Hepatocyte (in vitro differentiated cells): ENCODE data around the gene ERVW-1. TPM values are rescaled to one million over a fixed set of nuclear protein-coding genes. Genes with fewer than 3 reads are reported as not detected.
"Not testable (repeated sequence)": the region's sequence is repeated elsewhere in the genome, so short reads cannot be mapped to it uniquely, and the experiment has no call there.

Source experiments
- DNase-seq: peaks from one replicate; pipeline ENCODE4 v3.0.0-alpha.2; 2016; ENCODE audit warnings: low spot score
- H2AFZ ChIP-seq: fragments of 200-600 bp; sonication (generic); 2 replicates; pipeline ENCODE4 v1.6.0; 2016; ENCODE audit warnings: antibody characterized with exemption, mild to moderate bottlenecking
- H3K27ac ChIP-seq: fragments of 200-600 bp; sonication (generic); 2 replicates; pipeline ENCODE4 v1.5.1; 2016; ENCODE audit warnings: mild to moderate bottlenecking
- H3K27me3 ChIP-seq: fragments of 200-600 bp; sonication (generic); 2 replicates; pipeline ENCODE4 v1.6.1; 2016
- H3K36me3 ChIP-seq: fragments of 200-600 bp; sonication (generic); replicated peaks from 2 replicates; pipeline ENCODE4 v1.5.1; 2016; ENCODE audit warnings: low read depth; ENCODE audit not compliant: insufficient read depth
- H3K4me1 ChIP-seq: fragments of 200-600 bp; sonication (generic); 2 replicates; pipeline ENCODE4 v1.5.1; 2016; ENCODE audit warnings: mild to moderate bottlenecking, moderate library complexity; ENCODE audit not compliant: insufficient read depth
- H3K4me2 ChIP-seq: fragments of 200-600 bp; sonication (generic); 2 replicates; pipeline ENCODE4 v1.6.0; 2016
- H3K4me3 ChIP-seq: fragments of 200-600 bp; sonication (generic); 2 replicates; pipeline ENCODE4 v1.5.1; 2016; ENCODE audit warnings: mild to moderate bottlenecking
- H3K79me2 ChIP-seq: fragments of 200-600 bp; sonication (generic); 2 replicates; pipeline ENCODE4 v1.6.0; 2017; ENCODE audit warnings: mild to moderate bottlenecking
- H3K9me2 ChIP-seq: fragments of 200-600 bp; sonication (generic); replicated peaks from 2 replicates; pipeline ENCODE4 v1.6.0; 2017; ENCODE audit warnings: mild to moderate bottlenecking; ENCODE audit not compliant: insufficient read depth
- H3K9me3 ChIP-seq: fragments of 200-600 bp; sonication (generic); 2 replicates; pipeline ENCODE4 v1.5.1; 2016; ENCODE audit warnings: low read depth, mild to moderate bottlenecking
- H4K20me1 ChIP-seq: fragments of 200-600 bp; sonication (generic); 2 replicates; pipeline ENCODE4 v1.6.0; 2016; ENCODE audit warnings: mild to moderate bottlenecking; ENCODE audit not compliant: insufficient read depth, poor library complexity, severe bottlenecking
- CTCF ChIP-seq: fragments of 200-600 bp; sonication (generic); IDR thresholded peaks from 2 replicates; pipeline ENCODE4 v1.5.1; 2016; ENCODE audit warnings: antibody characterized with exemption, mild to moderate bottlenecking; ENCODE audit not compliant: poor library complexity
- EZH2 ChIP-seq: fragments of 200-600 bp; sonication (generic); IDR thresholded peaks from 2 replicates; pipeline ENCODE4 v1.6.1; 2016; ENCODE audit warnings: antibody characterized with exemption, mild to moderate bottlenecking, borderline replicate concordance
- EZH2phosphoT487 ChIP-seq: fragments of 200-600 bp; sonication (generic); IDR thresholded peaks from one replicate; pipeline ENCODE4 v1.6.1; 2018; ENCODE audit warnings: antibody characterized with exemption, mild to moderate bottlenecking, low read depth, moderate library complexity; ENCODE audit not compliant: unreplicated experiment, severe bottlenecking
- WGBS: methylation state at CpG from one replicate; pipeline ENCODE4 v1.1.6; 2016; ENCODE audit warnings: low lambda C conversion rate; ENCODE audit errors: missing lambda C conversion rate; 5-methylcytosine and 5-hydroxymethylcytosine counted together
- polyA plus RNA-seq: library from polyadenylated mRNA; unstranded; fragments of >200 nt; fragmentation: Nextera tagmentation; extraction: Ambion mirVana; gene quantifications from 2 replicates; pipeline ENCODE4 v1.2.1, GENCODE V29; 2016
- total RNA-seq: library from RNA; depleted of rRNA; stranded (reverse); fragments of >200 nt; gene quantifications from 2 replicates; pipeline ENCODE4 v1.2.3, GENCODE V29; 2014

ERVW-1 gene
- total and polyA plus RNA-seq, 2 experiments from 2014 or later, result 0.23 to 0.37 TPM

GRCh38 chr7:92487804-92488203, 10.1 kb upstream of the ERVW-1 start:
- Histone ChIP-seq H3K27me3 (no peaks in the 10 kb centered on the region), H4K20me1 (no peaks in the 10 kb centered on the region), H3K4me1 (no peaks in the 10 kb centered on the region), H3K9me2 (no peaks in the 10 kb centered on the region), H3K79me2 (no peaks in the 10 kb centered on the region), H3K9me3 (no peaks in the 10 kb centered on the region), H3K36me3 (no peaks in the 10 kb centered on the region), H3K4me2 (no peak overlapping the region), H3K4me3 (no peak overlapping the region), H3K27ac (no peak overlapping the region), H2AFZ (no peak overlapping the region)
- no peak for DNase-seq
- no peak for TF ChIP-seq CTCF
- TF ChIP-seq EZH2, result no peak
- no peak for TF ChIP-seq EZH2phosphoT487

- H3K9me2 ChIP-seq, result no peaks in the 10 kb centered on the region
- no peaks in the 10 kb centered on the region for H3K9me3 ChIP-seq
- H3K27ac ChIP-seq, result no peak overlapping the region
- no peaks in the 10 kb centered on the region for H3K36me3 ChIP-seq
- no peak for TF ChIP-seq CTCF
- no peak for TF ChIP-seq EZH2
- no peak for TF ChIP-seq EZH2phosphoT487
- no peak overlapping the region for H3K4me3 ChIP-seq
- no peaks in the 10 kb centered on the region for H3K4me1 ChIP-seq
- H3K79me2 ChIP-seq, result no peaks in the 10 kb centered on the region
- H4K20me1 ChIP-seq, result no peaks in the 10 kb centered on the region
- 92% methylated on average over 2 of the region's 2 CpGs for WGBS
- no peak for DNase-seq
- no peaks in the 10 kb centered on the region for H3K27me3 ChIP-seq
- no peak overlapping the region for H2AFZ ChIP-seq
- H3K4me2 ChIP-seq, result no peak overlapping the region
Observed at GRCh38 chr7:92485974-92486373, 8.2 kb upstream of the ERVW-1 start.

GRCh38 chr7:92485267-92485892, 7.6 kb upstream of the ERVW-1 start:
- no peaks in the 10 kb centered on the region for H3K36me3 ChIP-seq
- TF ChIP-seq EZH2 (no peak), EZH2phosphoT487 (no peak), CTCF (no peak)
- no peaks in the 10 kb centered on the region for H3K79me2 ChIP-seq
- DNase-seq, result no peak
- H3K9me2 ChIP-seq, result no peaks in the 10 kb centered on the region
- H3K4me3 ChIP-seq, result no peak overlapping the region
- no peak overlapping the region for H2AFZ ChIP-seq
- H3K27ac ChIP-seq, result no peak overlapping the region
- no peaks in the 10 kb centered on the region for H3K9me3 ChIP-seq
- no peaks in the 10 kb centered on the region for H3K4me1 ChIP-seq
- 94% methylated on average over 2 of the region's 2 CpGs for whole genome bisulfite sequencing
- H3K4me2 ChIP-seq, result no peak overlapping the region
- no peaks in the 10 kb centered on the region for H4K20me1 ChIP-seq
- H3K27me3 ChIP-seq, result no peaks in the 10 kb centered on the region

- 97% methylated on average over 6 of the region's 6 CpGs for WGBS
- H3K27me3 ChIP-seq, result not testable (repeated sequence)
Observed at GRCh38 chr7:92484226-92484625, 6.5 kb upstream of the ERVW-1 start.

GRCh38 chr7:92483624-92484023, 5.9 kb upstream of the ERVW-1 start:
- H3K4me1 ChIP-seq, H4K20me1 ChIP-seq, H3K27me3 ChIP-seq, H3K4me3 ChIP-seq, H3K27ac ChIP-seq, H3K9me2 ChIP-seq, H3K4me2 ChIP-seq, H3K79me2 ChIP-seq, H3K36me3 ChIP-seq, H3K9me3 ChIP-seq, DNase-seq, H2AFZ ChIP-seq: not testable (repeated sequence)
- 49% methylated on average over 6 of the region's 6 CpGs for WGBS

More at GRCh38 chr7:92484226-92484625, 6.5 kb upstream of the ERVW-1 start:
- not testable (repeated sequence) for H3K36me3 ChIP-seq, H3K9me2 ChIP-seq, H3K4me2 ChIP-seq, H3K9me3 ChIP-seq, DNase-seq, H4K20me1 ChIP-seq, H3K4me1 ChIP-seq, H3K27ac ChIP-seq, H3K79me2 ChIP-seq, H2AFZ ChIP-seq, H3K4me3 ChIP-seq

GRCh38 chr7:92479146-92479545, 1.4 kb upstream of the ERVW-1 start:
- not testable (repeated sequence) for H3K4me3 ChIP-seq, H3K9me3 ChIP-seq, H3K27me3 ChIP-seq, H4K20me1 ChIP-seq, DNase-seq, H3K79me2 ChIP-seq, H2AFZ ChIP-seq, H3K36me3 ChIP-seq, H3K27ac ChIP-seq, H3K4me1 ChIP-seq, H3K9me2 ChIP-seq, H3K4me2 ChIP-seq
- WGBS, result 87% methylated on average over 4 of the region's 4 CpGs
